Measurements from ENCODE around the gene ZNF827.

The ZNF827 gene

GRCh38 chr4:145829629-145830395 lies 108.8 kb downstream of the ZNF827 start:
- no peak for DNase-seq (ENCODE audit: low read depth in 2 of 2, low spot score in 1 of 2)

- DNase-seq (ENCODE audit: low read depth in 2 of 2, low spot score in 1 of 2), result no peak
These were observed 109.7 kb downstream of the ZNF827 start for GRCh38 chr4:145828802-145829485.

GRCh38 chr4:145827885-145828284 lies 110.7 kb downstream of the ZNF827 start:
- no peak for DNase-seq (ENCODE audit: low read depth in 2 of 2, low spot score in 1 of 2)

- no peak for DNase-seq (ENCODE audit: low read depth in 2 of 2, low spot score in 1 of 2)
These were observed 113.4 kb downstream of the ZNF827 start for GRCh38 chr4:145825255-145825654.

- DNase-seq (ENCODE audit: low read depth in 2 of 2, low spot score in 1 of 2), result no peak
These were observed 114.2 kb downstream of the ZNF827 start for GRCh38 chr4:145824463-145824862.

GRCh38 chr4:145823743-145824142 lies 114.9 kb downstream of the ZNF827 start:
- DNase-seq (ENCODE audit: low read depth in 2 of 2, low spot score in 1 of 2), result no peak

GRCh38 chr4:145822581-145822980 lies 116.0 kb downstream of the ZNF827 start:
- no peak for DNase-seq (ENCODE audit: low read depth in 2 of 2, low spot score in 1 of 2)

- DNase-seq (ENCODE audit: low read depth in 2 of 2, low spot score in 1 of 2), result no peak
These were observed 116.4 kb downstream of the ZNF827 start for GRCh38 chr4:145822181-145822580.

- DNase-seq (ENCODE audit: low read depth in 2 of 2, low spot score in 1 of 2), result no peak
These were observed 116.9 kb downstream of the ZNF827 start for GRCh38 chr4:145821766-145822165.

GRCh38 chr4:145820407-145820806 lies 118.2 kb downstream of the ZNF827 start:
- no peak for DNase-seq (ENCODE audit: low read depth in 2 of 2, low spot score in 1 of 2)

GRCh38 chr4:145819853-145820181 lies 118.8 kb downstream of the ZNF827 start:
- no peak for DNase-seq (ENCODE audit: low read depth in 2 of 2, low spot score in 1 of 2)

GRCh38 chr4:145819101-145819852 lies 119.3 kb downstream of the ZNF827 start:
- DNase-seq (ENCODE audit: low read depth in 2 of 2, low spot score in 1 of 2), result no peak

GRCh38 chr4:145818011-145818410 lies 120.6 kb downstream of the ZNF827 start:
- DNase-seq (ENCODE audit: low read depth in 2 of 2, low spot score in 1 of 2), result no peak

- DNase-seq (ENCODE audit: low read depth in 2 of 2, low spot score in 1 of 2), result no peak
These were observed 122.5 kb downstream of the ZNF827 start for GRCh38 chr4:145816091-145816490.

- DNase-seq (ENCODE audit: low read depth in 2 of 2, low spot score in 1 of 2), result no peak
These were observed 123.0 kb downstream of the ZNF827 start for GRCh38 chr4:145815626-145816025.

- DNase-seq (ENCODE audit: low read depth in 2 of 2, low spot score in 1 of 2), result no peak
These were observed 123.5 kb downstream of the ZNF827 start for GRCh38 chr4:145815027-145815612.

- DNase-seq (ENCODE audit: low read depth in 2 of 2, low spot score in 1 of 2), result no peak
These were observed 124.4 kb downstream of the ZNF827 start for GRCh38 chr4:145814246-145814645.

GRCh38 chr4:145812919-145813318 lies 125.7 kb downstream of the ZNF827 start:
- no peak for DNase-seq (ENCODE audit: low read depth in 2 of 2, low spot score in 1 of 2)

GRCh38 chr4:145808848-145809512 lies 129.6 kb downstream of the ZNF827 start:
- DNase-seq (ENCODE audit: low read depth in 2 of 2, low spot score in 1 of 2), result no peak

- no peak for DNase-seq (ENCODE audit: low read depth in 2 of 2, low spot score in 1 of 2)
These were observed 130.5 kb downstream of the ZNF827 start for GRCh38 chr4:145808021-145808650.

- no peak for DNase-seq (ENCODE audit: low read depth in 2 of 2, low spot score in 1 of 2)
These were observed 133.1 kb downstream of the ZNF827 start for GRCh38 chr4:145805490-145805889.
